KOPT-K1 (cell line): Measurements from ENCODE around the gene GABRR2.
"Not testable (repeated sequence)": the region's sequence is repeated elsewhere in the genome, so short reads cannot be mapped to it uniquely, and the experiment has no call there.

ENCODE experiments used
- H3K27ac ChIP-seq: fragments of 200-600 bp; sonication (generic); 2 replicates; pipeline ENCODE4 v1.5.1; 2016; ENCODE audit warnings: antibody characterized with exemption, mild to moderate bottlenecking, low read depth, low read length; ENCODE audit not compliant: poor library complexity, severe bottlenecking
- H3K36me3 ChIP-seq: fragments of 200-600 bp; sonication (generic); 2 replicates; pipeline ENCODE4 v1.5.1; 2017; ENCODE audit warnings: antibody characterized with exemption, mild to moderate bottlenecking, low read length, moderate library complexity; ENCODE audit not compliant: insufficient read depth
- H3K9me3 ChIP-seq: fragments of 200-600 bp; sonication (generic); 2 replicates; pipeline ENCODE4 v1.5.1; 2017; ENCODE audit warnings: antibody characterized with exemption, low read length, mild to moderate bottlenecking; ENCODE audit not compliant: insufficient read depth, poor library complexity, severe bottlenecking

The GABRR2 gene

DNA sequence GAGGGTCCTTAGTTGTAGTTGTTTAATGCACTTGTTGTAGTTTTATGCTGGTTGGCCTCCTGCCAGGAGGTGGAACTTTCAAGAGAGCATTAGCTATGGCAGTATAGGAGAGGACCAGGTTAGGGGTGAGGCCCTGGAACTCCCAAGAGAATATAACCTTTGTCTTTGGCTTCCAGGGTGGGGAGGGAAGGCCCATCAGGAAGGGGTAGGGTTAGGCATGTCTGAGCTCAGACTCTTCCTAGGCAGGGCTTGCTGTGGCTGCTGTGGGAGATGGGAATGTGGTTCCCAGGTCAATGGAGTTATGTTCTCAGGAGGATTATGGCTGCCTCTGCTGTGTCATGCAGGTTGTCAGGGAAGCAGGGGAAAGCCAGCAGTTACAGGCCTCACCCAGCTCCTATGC, 77.9 kb downstream of the GABRR2 start:
- H3K27ac ChIP-seq: no peak overlapping the region
- no peaks in the 10 kb centered on the region for H3K36me3 ChIP-seq
- H3K9me3 ChIP-seq: no peaks in the 10 kb centered on the region

DNA sequence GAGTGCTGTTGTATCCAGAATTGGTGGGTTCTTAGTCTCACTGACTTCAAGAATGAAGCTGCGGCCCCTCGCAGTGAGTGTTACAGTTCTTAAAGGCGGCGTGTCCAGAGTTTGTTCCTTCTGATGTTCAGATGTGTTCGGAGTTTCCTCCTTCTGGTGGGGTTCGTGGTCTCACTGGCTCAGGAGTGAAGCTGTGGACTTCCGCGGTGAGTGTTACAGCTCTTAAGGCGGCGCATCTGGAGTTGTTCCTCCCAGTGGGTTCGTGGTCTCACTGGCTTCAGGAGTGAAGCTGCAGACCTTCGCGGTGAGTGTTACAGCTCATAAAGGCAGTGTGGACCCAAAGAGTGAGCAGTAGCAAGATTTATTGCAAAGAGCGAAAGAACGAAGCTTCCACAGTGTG, 81.5 kb downstream of the GABRR2 start:
- not testable (repeated sequence) for H3K36me3 ChIP-seq, H3K27ac ChIP-seq, H3K9me3 ChIP-seq

DNA sequence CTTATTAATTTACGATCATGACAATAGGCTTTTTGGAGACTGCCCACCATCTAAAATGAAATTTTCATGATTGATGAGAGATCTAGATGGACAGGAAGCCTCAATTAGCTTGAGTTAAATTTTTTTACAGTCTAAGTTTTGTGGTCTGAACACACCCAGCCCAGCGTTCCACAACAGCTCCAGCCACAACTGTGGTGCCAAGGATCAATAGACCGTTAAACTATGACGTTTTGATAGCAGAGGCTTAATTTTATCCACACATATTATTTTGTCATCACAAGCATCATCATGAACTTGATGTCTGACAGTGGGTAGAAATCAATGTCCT, 92.4 kb downstream of the GABRR2 start:
- Histone ChIP-seq H3K36me3 (no peaks in the 10 kb centered on the region), H3K27ac (no peak overlapping the region), H3K9me3 (no peaks in the 10 kb centered on the region)

DNA sequence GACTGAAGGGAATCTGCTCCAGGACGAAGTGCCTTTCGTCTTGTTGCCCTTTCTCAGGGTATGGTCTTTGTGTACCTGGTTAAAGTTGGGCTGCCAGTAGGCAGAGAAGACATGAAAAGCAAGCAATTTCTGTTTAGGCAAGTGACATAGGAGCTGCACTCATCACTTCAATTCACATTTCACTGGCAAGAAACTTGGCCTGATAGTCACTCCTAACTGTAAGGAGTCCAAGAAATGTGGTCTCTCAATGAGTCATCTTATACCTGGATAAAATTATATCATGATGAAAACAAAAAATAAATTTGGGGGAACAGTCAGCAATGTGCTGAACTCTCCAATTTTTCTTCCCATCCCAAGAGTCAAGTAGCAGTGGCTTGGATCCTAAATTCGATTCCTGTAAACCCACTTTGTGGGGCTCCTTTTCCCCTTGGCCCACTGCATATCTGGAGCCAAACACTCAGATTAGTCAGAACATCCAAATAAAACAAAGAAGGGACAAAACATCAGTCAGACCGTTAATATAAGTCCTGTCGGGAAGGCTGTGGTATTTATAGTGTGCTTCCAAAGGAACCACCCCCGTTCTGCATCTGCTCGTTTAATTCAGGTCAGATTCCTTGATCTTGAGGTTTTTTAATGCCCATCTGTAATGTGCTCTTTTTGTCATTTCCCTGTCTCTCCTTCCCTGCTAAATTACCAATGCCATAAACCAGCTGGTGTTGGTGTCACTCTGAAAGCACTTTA, 93.0 kb downstream of the GABRR2 start:
- Histone ChIP-seq H3K9me3 (no peaks in the 10 kb centered on the region), H3K27ac (no peak overlapping the region), H3K36me3 (no peaks in the 10 kb centered on the region)

DNA sequence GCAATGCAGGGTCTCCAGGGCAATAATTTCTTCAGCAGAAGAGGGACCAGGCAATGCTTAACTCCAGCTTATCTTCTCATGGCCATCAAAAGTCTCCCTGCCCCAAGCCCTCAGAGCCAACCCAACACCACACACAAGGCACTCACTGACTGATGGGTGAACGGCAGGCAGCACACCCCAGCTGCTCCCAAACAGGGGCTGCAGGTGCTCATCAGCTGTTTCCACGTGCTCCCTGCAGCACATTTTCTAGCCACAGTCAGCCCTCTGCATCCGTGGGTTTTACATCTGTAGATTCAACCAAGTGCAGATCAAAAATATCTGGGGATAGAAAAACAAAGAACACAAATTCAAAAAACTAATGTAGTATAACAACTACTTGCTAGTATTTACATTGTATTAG, 94.0 kb downstream of the GABRR2 start:
- Histone ChIP-seq H3K9me3 (no peaks in the 10 kb centered on the region), H3K27ac (no peak overlapping the region), H3K36me3 (no peaks in the 10 kb centered on the region)

DNA sequence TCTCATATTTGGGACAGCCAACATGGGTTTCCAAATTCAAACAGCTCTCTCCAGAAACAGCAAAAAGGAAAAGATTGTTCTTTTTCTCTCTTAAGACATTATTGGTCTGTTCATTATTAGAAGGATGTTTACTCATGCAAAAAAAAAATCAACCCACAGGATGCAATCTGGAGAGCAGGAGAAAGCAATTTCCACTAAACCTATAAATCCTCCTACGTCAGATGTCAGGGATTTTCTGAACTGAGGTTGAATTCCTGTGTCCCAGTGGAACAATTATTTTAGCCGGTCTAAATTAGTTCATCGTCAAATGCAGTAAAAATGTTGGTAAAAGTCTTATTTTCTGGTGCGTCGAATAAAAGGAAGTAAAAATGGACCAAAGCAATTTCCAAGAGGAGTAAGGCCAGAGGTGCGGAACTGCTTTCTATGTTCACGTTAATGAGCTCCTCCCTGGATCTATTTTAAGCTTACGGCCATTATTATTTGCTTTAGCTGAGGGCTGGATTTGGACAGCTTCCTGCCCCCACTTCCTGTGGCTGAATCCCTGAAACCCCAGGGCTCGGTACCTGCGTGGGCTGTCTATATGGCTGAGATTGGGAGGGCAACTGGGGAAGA, 97.7 kb downstream of the GABRR2 start, which contains the start of gene GABRR1:
Gene GABRR1 (minus strand): TSS at position 60 of the 612 bp plus-strand sequence. CDS start 36 bp downstream, at position 24.
- Histone ChIP-seq H3K27ac (no peak within 1 kb of the TSS), H3K9me3 (no peaks in the 10 kb centered on the region), H3K36me3 (no peaks in the 10 kb centered on the region)

DNA sequence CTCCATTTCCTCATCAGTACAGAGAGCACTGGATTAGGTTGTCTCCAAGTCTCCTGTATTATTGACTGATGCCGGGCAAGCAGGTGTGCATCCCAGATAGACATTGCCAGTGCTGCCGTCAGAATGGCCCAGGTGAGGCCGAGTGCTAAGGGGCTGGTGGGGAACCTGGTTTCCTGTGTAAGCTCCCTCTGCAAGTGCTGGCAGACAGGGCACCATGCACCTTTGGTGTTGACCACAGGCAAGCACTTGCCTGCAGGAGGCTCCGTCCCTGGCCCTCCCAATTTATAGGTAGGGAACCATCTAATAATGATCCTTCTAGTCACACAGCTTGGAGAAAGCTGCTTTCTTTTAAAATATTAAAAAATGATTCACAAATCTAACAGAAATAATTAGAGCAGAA, 98.7 kb downstream of the GABRR2 start:
- no peaks in the 10 kb centered on the region for H3K36me3 ChIP-seq
- no peak overlapping the region for H3K27ac ChIP-seq
- H3K9me3 ChIP-seq: no peaks in the 10 kb centered on the region

DNA sequence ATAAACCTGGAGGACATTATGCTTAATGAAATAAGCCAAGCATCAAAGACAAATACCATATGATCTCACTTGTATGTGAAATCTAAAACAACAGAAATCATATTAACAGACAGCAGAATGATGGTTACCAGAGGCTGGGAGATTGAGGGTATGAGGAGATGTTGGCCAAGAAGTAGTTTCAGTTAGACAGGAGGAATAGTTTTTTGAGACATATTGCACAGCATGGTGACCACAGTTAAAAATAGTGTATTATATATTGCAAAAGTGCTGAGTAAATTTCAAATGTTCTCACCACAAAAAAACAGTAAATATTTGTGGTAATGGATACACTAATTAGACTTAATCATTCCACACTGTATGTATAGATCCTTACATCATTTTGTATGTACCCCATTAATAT, 99.7 kb downstream of the GABRR2 start:
- no peaks in the 10 kb centered on the region for H3K36me3 ChIP-seq
- H3K9me3 ChIP-seq: no peaks in the 10 kb centered on the region
- no peak overlapping the region for H3K27ac ChIP-seq

DNA sequence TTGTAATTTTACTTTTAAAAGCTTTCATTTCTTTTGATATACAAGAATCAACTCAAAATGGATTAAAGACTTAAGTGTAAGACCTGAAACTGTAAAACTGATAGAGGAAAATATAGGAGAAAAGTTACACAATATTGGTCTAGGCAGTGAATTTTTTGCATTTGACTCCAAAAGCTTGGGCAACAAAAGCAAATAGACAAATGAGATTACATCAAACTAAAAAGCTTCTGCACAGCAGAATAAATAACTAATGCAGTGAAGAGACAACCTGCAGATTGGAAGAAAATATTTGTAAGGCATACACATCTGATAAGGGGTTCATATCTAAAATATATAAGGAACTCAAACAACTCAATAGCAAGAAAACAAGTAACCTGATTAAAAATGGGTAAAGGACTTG, 100.9 kb downstream of the GABRR2 start:
- no peak overlapping the region for H3K27ac ChIP-seq
- no peaks in the 10 kb centered on the region for H3K36me3 ChIP-seq
- no peaks in the 10 kb centered on the region for H3K9me3 ChIP-seq

DNA sequence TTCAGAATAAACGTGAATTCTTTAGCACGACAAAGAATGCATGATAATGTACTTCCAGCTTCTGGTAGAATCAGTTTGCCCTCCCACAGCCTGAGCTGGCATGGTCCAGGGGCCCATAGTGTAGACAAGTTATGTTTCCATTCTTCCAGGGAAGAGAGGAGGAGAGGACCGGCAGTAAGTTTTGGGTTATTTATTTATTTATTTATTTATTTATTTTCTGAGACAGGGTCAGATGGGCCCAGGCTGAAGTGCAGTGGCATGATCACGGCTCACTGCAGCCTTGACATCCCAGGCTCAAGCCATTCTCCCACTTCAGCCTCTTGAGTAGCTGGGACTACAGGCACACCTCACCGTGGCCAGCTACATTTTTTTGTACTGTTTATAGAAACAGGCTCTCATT, 102.6 kb downstream of the GABRR2 start:
- no peaks in the 10 kb centered on the region for H3K36me3 ChIP-seq
- no peaks in the 10 kb centered on the region for H3K9me3 ChIP-seq
- no peak overlapping the region for H3K27ac ChIP-seq

DNA sequence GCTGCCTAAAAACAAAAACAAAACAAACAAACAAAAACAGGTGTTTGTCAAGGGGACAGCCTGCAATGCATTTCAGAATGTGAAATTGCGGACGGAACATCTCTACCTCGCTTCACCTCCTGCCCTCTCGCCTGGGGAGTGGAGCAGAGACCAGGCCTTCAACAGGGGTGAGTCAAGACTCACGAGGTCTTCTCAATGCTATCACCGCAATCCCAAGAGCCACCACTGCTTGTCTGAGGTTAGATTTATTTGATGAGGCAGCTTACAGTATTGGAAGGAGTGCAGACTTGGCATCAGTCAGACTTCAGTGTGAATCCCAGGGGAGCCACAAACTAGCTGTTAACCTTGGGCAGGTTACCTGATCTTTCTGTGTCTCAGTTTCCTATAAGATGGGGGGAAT, 105.6 kb downstream of the GABRR2 start:
- Histone ChIP-seq H3K36me3 (no peaks in the 10 kb centered on the region), H3K9me3 (no peaks in the 10 kb centered on the region), H3K27ac (no peak overlapping the region)

DNA sequence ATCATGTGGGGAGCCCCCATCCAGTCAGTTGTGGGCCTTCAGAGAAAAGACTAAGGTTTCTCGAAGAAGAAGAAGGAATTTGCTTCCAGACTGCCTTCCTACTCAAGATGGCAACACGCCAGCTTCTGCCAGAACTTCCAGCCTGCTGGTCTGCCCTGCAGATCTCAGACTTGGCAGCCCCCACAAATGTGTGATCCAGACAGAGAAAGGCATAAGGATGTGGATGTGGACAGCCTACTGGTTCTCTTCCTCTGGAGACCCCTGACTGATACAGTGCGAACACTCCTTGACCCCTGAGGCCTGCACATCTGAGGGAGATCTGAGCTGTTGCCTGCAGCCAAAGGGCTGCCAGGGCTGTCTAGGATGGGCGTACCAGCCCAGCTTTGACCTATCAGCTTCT, 106.5 kb downstream of the GABRR2 start:
- Histone ChIP-seq H3K27ac (no peak overlapping the region), H3K9me3 (no peaks in the 10 kb centered on the region), H3K36me3 (no peaks in the 10 kb centered on the region)
